Activated gamma-delta T cell treated with anti-CD3 and anti-CD28 coated beads, Interleukin-2, amount 50 U/mL, for 16 hours (primary cell): ENCODE measurements around the gene NELFE.
"Not testable (repeated sequence)": the region's sequence is repeated elsewhere in the genome, so short reads cannot be mapped to it uniquely, and the experiment has no call there.

Experiments
- DNase-seq: peaks from one replicate; pipeline ENCODE4 v3.0.0-alpha.2; 2020; ENCODE audit warnings: low read depth

NELFE gene

DNA sequence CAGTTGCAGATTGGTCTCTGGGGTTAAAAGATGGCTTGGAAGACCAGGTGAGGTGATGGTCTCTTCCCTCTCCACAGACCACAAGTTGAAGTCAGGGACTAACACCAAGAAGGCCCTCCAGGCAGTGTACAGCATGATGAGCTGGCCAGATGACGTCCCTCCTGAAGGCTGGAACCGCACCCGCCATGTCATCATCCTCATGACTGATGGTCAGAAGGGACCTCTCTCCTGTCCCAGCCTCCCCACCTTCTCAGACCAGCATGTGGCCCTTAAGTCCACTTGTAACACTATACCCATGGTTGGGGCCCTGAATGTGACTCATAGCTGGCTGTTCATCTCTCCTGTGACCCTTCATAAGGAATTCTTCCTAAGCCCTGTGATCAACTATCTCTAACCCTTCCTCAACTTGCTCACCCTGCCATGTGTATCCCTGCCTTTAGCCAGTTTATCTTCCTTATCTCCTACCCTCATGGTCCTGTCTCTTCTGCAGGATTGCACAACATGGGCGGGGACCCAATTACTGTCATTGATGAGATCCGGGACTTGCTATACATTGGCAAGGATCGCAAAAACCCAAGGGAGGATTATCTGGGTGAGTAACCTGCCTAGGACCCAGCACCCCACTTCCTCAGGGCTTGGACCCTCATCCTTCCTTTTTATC lies 9.9 kb downstream of the NELFE start:
- DNase-seq = no peak

DNA sequence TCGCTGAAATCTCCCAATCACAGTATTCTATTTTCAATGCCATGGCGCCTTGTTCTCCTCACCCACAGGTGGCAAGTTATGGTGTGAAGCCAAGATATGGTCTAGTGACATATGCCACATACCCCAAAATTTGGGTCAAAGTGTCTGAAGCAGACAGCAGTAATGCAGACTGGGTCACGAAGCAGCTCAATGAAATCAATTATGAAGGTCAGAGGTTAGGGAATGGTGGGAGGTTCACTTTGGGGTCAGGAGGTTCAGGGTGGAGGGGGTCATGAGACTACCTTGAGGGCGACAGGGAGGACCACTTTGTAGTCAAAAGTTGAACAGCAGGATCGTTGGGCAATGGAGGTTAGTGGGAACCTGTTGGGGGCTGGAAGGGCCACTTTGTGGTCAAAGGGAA lies 10.5 kb downstream of the NELFE start:
- DNase-seq = no peak

DNA sequence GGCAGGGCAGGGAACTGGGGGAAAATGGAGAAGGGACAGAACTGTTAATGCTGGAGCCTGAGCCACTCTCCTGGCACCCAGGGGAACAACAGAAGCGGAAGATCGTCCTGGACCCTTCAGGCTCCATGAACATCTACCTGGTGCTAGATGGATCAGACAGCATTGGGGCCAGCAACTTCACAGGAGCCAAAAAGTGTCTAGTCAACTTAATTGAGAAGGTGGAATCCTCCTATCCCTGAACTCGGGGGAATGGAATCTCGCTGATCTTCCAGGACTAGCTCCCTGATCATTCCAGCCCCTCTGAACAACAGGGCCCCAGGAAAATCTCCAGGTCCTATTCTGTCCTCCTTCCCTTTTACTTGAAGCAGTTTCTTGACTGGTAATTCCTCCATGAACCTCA lies 10.9 kb downstream of the NELFE start:
- DNase-seq = no peak

DNA sequence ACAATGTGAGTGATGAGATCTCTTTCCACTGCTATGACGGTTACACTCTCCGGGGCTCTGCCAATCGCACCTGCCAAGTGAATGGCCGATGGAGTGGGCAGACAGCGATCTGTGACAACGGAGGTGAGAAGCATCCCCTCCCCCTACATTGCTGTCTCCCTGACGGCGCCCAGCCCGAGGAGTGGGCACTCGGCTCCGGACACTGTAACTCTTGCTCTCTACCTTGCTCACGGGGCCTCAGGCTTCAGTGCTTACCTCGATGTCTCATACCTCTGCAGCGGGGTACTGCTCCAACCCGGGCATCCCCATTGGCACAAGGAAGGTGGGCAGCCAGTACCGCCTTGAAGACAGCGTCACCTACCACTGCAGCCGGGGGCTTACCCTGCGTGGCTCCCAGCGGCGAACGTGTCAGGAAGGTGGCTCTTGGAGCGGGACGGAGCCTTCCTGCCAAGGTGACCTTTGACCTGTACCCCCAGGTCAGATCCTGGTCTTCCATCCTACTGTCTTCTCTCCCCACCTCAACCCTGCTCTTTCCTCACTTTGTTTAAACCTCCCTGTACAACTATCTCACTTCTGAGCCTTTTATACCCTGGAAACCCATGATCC lies 11.6 kb downstream of the NELFE start:
- no peak for DNase-seq

DNA sequence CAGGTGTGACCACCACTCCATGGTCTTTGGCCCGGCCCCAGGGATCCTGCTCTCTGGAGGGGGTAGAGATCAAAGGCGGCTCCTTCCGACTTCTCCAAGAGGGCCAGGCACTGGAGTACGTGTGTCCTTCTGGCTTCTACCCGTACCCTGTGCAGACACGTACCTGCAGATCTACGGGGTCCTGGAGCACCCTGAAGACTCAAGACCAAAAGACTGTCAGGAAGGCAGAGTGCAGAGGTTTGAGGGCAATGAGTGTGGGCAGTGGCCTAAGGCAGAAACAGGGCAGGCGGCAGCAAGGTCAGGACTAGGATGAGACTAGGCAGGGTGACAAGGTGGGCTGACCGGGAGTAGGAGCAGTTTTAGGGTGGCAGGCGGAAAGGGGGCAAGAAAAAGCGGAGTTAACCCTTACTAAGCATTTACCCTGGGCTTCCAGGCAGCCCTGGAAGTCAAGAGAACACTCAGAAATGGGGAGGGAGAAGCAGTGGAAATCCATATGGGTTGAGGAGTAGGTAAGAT lies 12.3 kb downstream of the NELFE start:
- DNase-seq = no peak

DNA sequence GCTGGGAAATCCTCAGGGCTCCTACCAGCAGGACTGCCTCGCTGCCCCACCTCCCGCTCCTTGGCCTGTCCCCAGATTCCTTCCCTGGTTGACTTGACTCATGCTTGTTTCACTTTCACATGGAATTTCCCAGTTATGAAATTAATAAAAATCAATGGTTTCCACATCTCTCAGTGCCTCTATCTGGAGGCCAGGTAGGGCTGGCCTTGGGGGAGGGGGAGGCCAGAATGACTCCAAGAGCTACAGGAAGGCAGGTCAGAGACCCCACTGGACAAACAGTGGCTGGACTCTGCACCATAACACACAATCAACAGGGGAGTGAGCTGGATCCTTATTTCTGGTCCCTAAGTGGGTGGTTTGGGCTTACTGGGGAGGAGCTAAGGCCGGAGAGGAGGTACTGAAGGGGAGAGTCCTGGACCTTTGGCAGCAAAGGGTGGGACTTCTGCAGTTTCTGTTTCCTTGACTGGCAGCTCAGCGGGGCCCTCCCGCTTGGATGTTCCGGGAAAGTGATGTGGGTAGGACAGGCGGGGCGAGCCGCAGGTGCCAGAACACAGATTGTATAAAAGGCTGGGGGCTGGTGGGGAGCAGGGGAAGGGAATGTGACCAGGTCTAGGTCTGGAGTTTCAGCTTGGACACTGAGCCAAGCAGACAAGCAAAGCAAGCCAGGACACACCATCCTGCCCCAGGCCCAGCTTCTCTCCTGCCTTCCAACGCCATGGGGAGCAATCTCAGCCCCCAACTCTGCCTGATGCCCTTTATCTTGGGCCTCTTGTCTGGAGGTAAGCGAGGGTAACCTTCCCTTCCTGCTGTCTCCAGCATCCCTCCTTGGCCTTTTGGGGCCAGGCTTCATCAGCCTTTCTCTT lies 13.0 kb downstream of the NELFE start, which contains the start of gene CFB:
Gene CFB (plus strand): TSS at position 589 of the 863 bp plus-strand sequence. CDS start 127 bp downstream, at position 716.
- DNase-seq = no peak

DNA sequence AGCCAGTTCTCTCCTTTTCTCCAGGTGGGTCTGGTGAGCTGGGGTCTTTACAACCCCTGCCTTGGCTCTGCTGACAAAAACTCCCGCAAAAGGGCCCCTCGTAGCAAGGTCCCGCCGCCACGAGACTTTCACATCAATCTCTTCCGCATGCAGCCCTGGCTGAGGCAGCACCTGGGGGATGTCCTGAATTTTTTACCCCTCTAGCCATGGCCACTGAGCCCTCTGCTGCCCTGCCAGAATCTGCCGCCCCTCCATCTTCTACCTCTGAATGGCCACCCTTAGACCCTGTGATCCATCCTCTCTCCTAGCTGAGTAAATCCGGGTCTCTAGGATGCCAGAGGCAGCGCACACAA lies 13.6 kb downstream of the NELFE start:
- DNase-seq = no peak

DNA sequence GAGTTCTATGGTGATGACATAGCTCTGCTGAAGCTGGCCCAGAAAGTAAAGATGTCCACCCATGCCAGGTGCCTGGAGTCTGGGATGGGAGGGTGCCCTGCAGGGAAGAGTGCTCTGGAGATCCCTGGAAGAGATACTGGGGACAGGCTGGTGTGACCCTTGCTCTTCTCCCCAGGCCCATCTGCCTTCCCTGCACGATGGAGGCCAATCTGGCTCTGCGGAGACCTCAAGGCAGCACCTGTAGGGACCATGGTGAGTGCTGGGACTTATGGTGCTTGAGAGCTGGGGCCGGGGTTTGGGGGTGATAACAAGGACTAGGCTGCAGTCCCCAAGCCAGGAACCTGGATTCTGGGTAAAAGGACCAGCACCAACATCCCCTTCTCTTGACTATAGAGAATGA lies 15.0 kb downstream of the NELFE start:
- no peak for DNase-seq

DNA sequence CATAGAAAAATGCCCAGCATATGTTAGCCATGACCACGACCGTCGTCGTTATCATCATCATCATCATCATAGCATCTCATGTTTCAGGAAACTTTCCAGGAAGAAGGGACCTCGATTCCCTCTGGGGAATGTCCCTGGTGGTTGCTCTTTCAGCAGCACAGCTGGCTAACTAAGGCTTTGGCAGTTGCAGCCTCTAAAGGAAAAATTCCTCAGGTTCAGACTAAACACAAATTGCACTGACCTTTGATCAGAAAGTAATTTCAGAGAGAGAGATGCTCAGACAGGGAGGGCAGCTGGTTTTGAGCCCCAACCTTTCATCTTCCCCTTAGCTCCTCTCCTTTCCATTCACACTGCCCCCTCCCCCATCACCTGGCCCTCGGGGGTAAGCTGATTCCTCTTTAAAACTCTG lies 18.5 kb downstream of the NELFE start:
- DNase-seq = no peak

DNA sequence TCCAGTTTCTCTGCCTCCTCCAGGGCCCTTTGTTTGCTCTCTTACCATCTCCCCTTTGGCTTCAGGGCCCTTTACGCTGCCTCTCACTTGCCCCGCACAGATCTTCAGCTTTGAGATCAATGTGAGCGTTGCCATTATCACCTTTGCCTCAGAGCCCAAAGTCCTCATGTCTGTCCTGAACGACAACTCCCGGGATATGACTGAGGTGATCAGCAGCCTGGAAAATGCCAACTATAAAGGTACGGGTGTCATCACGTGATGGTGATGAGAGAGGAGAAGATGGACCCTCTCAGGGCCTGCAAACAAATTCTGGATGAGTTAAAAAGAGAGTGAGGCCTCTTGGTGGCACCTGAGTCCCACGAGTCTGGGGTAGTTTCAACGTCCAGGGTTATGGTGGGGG lies 22.9 kb downstream of the NELFE start:
- DNase-seq = no peak

DNA sequence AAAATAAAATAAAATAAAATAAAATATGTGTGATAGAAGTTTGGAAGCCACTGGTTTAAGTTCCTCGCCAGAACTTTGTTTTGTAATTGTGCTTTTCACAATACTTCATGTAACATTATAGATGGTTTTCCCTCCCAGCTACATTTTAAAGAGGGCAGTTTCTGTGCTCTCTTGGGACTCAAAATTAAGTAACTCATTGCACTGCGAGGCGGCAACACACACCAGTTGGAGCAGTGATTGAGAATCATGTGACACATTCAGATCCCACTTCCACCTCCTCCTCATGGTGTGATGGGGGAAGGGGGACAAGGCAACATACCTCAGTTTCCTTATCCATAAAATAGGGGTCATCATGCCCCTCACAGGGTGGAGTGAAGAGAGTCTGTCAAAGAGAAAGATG lies 23.8 kb downstream of the NELFE start:
- DNase-seq = no peak

DNA sequence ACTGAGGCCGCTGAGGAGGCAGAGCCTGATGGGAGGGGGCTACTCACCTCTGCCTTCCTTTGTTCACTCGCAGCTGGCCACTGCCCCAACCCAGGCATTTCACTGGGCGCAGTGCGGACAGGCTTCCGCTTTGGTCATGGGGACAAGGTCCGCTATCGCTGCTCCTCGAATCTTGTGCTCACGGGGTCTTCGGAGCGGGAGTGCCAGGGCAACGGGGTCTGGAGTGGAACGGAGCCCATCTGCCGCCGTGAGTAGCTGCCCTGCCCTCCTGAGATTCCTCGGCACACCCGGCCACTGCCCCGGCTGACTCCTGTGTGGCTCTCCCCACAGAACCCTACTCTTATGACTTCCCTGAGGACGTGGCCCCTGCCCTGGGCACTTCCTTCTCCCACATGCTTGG lies 25.2 kb downstream of the NELFE start:
- DNase-seq = no peak

DNA sequence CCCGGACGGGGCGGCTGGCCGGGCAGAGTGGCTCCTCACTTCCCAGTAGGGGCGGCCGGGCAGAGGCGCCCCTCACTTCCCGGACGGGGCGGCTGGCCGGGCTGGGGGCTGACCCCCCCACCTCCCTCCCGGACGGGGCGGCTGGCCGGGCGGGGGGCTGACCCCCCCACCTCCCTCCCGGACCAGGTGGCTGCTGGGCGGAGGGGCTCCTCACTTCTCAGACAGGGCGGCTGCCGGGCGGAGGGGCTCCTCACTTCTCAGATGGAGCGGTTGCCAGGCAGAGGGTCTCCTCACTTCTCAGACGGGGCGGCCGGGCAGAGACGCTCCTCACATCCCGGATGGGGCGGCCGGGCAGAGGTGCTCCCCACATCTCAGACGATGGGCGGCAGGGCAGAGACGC lies 26.6 kb downstream of the NELFE start:
- not testable (repeated sequence) for DNase-seq

DNA sequence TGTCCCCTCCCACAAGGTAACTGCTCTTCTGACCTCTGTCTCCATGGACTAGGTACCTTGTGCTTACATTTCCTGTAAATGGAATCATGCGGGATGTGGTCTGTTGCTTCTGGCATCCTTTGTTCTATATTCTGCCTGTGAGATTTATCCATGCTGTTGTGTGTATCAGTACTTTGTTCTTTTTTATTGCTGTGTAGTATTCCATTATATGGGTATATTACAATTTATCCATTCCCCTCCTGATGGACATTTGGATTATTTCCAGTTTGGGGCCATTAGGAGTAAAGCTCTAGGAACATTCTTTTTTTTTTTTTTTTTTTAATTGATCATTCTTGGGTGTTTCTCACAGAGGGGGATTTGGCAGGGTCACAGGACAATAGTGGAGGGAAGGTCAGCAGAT lies 27.8 kb downstream of the NELFE start:
- DNase-seq = no peak

DNA sequence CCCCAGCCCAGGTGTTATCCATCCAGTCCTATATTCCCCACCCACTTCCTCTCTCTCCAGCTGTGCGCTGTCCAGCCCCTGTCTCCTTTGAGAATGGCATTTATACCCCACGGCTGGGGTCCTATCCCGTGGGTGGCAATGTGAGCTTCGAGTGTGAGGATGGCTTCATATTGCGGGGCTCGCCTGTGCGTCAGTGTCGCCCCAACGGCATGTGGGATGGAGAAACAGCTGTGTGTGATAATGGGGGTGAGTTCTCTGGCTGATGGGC lies 30.2 kb downstream of the NELFE start:
- DNase-seq = no peak

DNA sequence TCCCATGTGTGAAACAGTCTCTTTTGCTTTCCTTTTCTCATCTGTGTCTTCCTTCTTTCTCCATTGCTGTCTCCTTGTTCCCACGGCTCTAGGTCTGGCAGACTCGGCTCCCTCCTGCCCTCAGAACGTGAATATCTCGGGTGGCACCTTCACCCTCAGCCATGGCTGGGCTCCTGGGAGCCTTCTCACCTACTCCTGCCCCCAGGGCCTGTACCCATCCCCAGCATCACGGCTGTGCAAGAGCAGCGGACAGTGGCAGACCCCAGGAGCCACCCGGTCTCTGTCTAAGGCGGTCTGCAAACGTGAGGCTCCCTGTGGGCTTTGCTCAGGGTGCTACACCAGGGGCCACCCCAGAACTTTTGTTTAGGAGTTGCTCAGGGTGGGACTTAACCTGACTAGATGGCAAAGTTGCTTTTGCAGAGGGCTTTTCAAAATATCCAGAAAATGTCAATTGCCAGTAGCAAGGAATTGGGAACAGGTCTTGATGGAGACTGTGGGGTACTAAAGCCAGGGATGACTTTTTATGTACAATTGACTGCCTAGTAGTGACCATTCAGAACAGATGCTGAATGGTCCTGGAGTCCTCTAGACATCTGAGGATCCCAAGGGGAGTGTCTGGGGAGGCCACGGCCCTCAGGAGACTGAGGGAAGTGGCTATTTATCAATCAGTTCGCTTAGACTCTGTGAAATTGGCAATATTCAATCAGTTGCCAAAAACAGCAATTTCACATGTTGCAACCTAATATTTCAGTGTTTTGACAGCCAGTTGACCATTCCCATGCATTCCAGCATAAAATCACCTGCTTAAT lies 30.7 kb downstream of the NELFE start:
- no peak for DNase-seq

DNA sequence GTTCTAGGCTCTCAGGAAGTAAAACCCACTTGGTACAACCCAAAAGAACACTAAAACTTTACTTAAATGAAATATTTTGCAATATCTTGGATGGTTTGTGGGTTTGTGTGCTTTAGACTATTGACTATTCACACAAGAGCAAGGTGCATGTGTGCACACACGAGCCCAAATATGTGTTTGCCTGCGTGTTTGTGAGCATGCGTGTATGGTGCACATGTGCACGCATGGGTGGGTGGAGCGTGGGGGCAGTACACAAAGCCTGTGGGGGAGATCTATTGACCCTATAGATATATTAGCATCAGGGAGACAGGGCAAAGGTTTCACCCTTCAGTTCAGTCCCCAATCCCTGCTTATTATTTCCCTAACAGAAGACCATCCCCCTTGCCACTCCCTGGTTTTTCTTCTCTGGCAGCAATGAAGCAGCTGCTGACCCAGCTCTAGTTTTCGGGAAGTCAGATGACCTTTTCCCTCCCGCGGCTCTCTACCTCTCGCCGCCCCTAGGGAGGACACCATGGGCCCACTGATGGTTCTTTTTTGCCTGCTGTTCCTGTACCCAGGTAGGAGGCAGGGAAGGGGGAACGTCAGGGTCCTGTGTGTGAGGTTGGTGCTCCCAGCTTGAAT lies 31.4 kb downstream of the NELFE start, which contains the start of gene C2:
Gene C2 (plus strand): TSS at position 476 of the 621 bp plus-strand sequence. CDS start 36 bp downstream, at position 512.
- DNase-seq = no peak

DNA sequence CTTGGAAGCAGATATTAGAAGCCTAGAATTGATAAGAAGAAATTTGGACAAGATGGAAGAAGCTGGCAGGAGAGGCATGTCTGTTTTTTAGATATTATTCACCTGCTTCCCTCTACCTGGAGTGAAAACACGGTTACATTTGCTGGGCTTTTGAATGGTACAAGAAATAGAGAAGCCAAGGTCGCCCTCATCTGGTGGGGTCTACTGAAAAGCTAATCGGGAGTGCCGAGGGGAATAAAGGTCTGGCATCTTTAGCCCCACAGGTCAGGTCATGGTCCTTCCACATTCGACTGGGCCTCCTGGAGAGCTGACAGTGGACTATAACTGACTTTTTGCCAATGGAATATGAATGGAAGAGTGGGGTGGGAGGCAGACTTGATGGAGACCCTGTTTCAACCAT lies 35.8 kb downstream of the NELFE start:
- DNase-seq = no peak

DNA sequence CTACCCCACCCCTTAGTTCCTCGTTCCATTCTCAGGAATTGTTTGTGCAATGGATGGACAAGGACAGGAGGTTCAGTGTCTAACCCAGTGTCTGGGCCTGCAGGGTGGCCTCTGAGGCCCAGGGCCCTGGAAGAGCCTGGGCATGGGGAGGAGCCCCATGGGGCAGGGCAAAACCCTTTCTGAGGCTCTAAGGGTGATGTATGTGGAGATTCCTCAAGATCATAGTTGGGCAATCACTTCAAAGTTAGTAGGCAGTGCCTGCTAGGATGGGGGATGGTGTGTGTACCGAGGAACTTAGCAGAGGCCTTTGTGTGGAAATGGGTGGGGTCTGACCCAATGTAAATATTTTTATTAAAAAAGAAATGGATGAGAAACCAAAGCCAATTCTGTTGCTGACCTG lies 38.0 kb downstream of the NELFE start:
- no peak for DNase-seq

DNA sequence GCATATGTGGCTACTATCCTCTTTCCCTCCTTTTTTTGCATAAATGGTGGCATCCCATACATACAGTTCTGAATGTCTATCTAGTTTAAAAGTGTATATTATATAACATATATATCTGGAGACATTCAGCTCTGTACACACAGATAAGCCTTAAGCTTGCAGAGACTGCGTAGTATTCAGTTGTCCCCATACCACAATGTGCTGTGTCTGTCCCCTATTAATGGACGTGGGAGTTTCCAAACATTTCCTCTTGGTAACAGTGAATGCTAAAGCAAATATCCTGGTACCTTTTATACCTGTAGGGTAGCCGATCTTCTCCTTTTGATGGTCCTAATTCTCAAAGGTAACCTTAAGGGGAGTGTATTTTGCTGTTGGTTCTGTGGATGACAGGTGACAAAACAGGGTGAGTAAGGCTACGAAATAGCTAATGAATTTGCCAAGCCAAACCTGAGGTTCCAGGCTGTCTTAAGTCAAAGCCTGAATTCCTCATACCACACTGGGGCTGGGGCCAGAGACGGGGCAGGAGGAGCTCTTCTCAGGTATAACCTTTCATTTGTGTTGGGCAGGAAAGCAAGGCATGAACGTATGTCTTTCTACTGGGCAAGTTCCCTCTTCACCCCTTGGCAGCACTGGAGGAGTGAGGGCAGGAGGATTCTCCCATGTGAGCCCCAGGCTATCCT lies 39.0 kb downstream of the NELFE start:
- DNase-seq = no peak

DNA sequence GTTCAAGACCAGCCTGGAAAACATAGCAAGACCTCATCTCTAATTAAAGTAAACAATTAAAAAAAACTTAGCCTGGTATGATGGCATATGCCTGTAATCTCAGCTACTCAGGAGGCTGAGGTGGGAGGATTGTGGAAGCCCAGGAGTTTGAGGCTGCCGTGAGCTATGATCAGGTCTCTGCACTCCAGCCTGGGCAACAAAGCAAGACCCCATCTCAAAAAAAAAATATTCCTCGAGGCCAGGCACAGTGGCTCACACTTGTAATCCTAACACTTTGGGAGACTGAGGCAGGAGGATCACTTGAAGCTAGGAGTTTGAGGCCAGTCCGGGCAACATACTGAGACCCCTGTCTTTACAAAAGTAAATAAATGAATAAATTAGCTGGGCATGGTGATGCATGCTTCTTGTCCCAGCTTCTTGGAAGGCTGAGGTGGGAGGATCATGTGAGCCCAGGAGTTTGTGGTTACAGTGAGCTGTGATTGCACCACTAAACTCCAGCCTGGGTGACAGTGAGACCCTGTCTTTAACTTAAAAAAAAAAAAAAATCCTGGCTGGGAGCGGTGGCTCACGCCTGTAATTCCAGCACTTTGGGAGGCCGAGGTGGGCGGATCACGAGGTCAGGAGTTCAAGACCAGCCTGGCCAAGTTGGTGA lies 40.6 kb downstream of the NELFE start:
- no peak for DNase-seq
